A549 treated with dexamethasone at 1 μM for 4 hours (cell line): ENCODE measurements around the gene TMEM150A. TPM values are rescaled to one million over a fixed set of nuclear protein-coding genes. Genes with fewer than 3 reads are reported as not detected.

Experiments
- total RNA-seq: library from RNA; stranded (reverse); fragments of 200-300 nt; extraction: Qiagen RNA extraction; gene quantifications from 5 replicates; pipeline ENCODE4 v1.2.3, GENCODE V29; 2022

The TMEM150A gene
- total RNA-seq: 11.7 to 15.9 TPM (median 14.8 TPM) in 5 replicates

GRCh38 chr2:85602476-85603234 lies at the start of gene TMEM150A:
Gene TMEM150A, minus strand, starts transcription at chr2:85602698. Its CDS starts 750 bp downstream, at chr2:85601948.

GRCh38 chr2:85611705-85612587 lies 9.4 kb upstream of the TMEM150A start, which contains the start of gene C2orf68:
Gene C2orf68, minus strand, starts transcription at chr2:85612066. Its CDS starts 82 bp downstream, at chr2:85611984.

GRCh38 chr2:85595301-85596025 lies 7.0 kb downstream of the TMEM150A start, which contains the start of gene RNF181:
Gene RNF181, plus strand, starts transcription at chr2:85595745. Its CDS starts 19 bp downstream, at chr2:85595764.

GRCh38 chr2:85584354-85584856 lies 18.1 kb downstream of the TMEM150A start, which contains the start of gene VAMP5:
Gene VAMP5, plus strand, starts transcription at chr2:85584431. Its CDS starts 60 bp downstream, at chr2:85584491.

GRCh38 chr2:85577386-85578242 lies 24.9 kb downstream of the TMEM150A start, which contains the start of gene VAMP8:
Gene VAMP8, plus strand, starts transcription at chr2:85577586. Its CDS starts 61 bp downstream, at chr2:85577647.

GRCh38 chr2:85561280-85562212 lies 41.0 kb downstream of the TMEM150A start, which contains the start of gene GGCX:
Gene GGCX, minus strand, starts transcription at chr2:85561493. Its CDS starts 65 bp downstream, at chr2:85561428.

Other genes with a start within 250 kb of the TMEM150A start
- gene RETSAT, start 248.2 kb downstream of the TMEM150A start, total RNA-seq: 47.8 to 57.1 TPM (median 51.4 TPM) in 5 replicates
- gene ELMOD3, start 247.9 kb downstream of the TMEM150A start, total RNA-seq: 10.2 to 10.8 TPM (median 10.5 TPM) in 5 replicates
- 90.5 to 114 TPM (median 92.1 TPM) in 5 replicates for gene CAPG, start 192.3 kb downstream of the TMEM150A start, total RNA-seq
- gene SH2D6, start 184.0 kb downstream of the TMEM150A start, total RNA-seq: 0.66 to 1.1 TPM (median 0.98 TPM) in 5 replicates
- 523 to 615 TPM (median 601 TPM) in 5 replicates for gene MAT2A, start 63.5 kb downstream of the TMEM150A start, total RNA-seq
- 38.3 to 43.4 TPM (median 41.7 TPM) in 5 replicates for gene GGCX, start 41.2 kb downstream of the TMEM150A start, total RNA-seq
- 13.9 to 21.4 TPM (median 15.6 TPM) in 5 replicates for gene VAMP8, start 25.1 kb downstream of the TMEM150A start, total RNA-seq
- 0.13 to 0.15 TPM (median 0.14 TPM) in 3 of 5 replicates, not detected in the others for gene VAMP5, start 18.3 kb downstream of the TMEM150A start, total RNA-seq
- 163 to 193 TPM (median 170 TPM) in 5 replicates for gene RNF181, start 7.0 kb downstream of the TMEM150A start, total RNA-seq
- 22.1 to 26.2 TPM (median 24.1 TPM) in 5 replicates for gene C2orf68, start 9.4 kb upstream of the TMEM150A start, total RNA-seq
- 70.9 to 76.6 TPM (median 73.4 TPM) in 5 replicates for gene USP39, start 13.5 kb upstream of the TMEM150A start, total RNA-seq
- 0.09 to 0.22 TPM (median 0.16 TPM) in 4 of 5 replicates, not detected in the other for gene SFTPB, start 65.5 kb upstream of the TMEM150A start, total RNA-seq
- gene GNLY, start 91.7 kb upstream of the TMEM150A start, total RNA-seq: 0.21 to 0.44 TPM (median 0.30 TPM) in 5 replicates
- 14.5 to 19.7 TPM (median 17.9 TPM) in 5 replicates for gene ATOH8, start 151.3 kb upstream of the TMEM150A start, total RNA-seq